IPS DF 6.9 (cell line): ENCODE data around the gene TEN1.

Source experiments
- DNase-seq: peaks from one replicate; pipeline ENCODE4 v3.0.0-alpha.2; 2013; ENCODE audit warnings: low read depth, low spot score
- H3K27ac ChIP-seq: one replicate; pipeline ENCODE4 v1.5.1; 2013; ENCODE audit warnings: low read length, control low read depth
- H3K27me3 ChIP-seq: 2 replicates; pipeline ENCODE4 v1.6.1; 2013; ENCODE audit warnings: mild to moderate bottlenecking, low read length; ENCODE audit not compliant: control insufficient read depth, insufficient read depth
- H3K36me3 ChIP-seq: 2 replicates; pipeline ENCODE4 v1.6.1; 2013; ENCODE audit warnings: low read length; ENCODE audit not compliant: control insufficient read depth, insufficient read depth
- H3K4me1 ChIP-seq: 2 replicates; pipeline ENCODE4 v1.6.1; 2013; ENCODE audit warnings: low read length; ENCODE audit not compliant: control insufficient read depth, insufficient read depth
- H3K4me3 ChIP-seq: 2 replicates; pipeline ENCODE4 v1.5.1; 2013; ENCODE audit warnings: mild to moderate bottlenecking, low read length
- H3K9me3 ChIP-seq: 2 replicates; pipeline ENCODE4 v1.6.1; 2013; ENCODE audit warnings: low read length, inconsistent platforms; ENCODE audit not compliant: control insufficient read depth, insufficient read depth
- WGBS: extraction: QIAGEN DNeasy Blood & Tissue Kit; methylation state at CpG from one replicate; pipeline ENCODE4 v1.1.7; 2013; ENCODE audit warnings: mixed read lengths, missing lambda C conversion rate; ENCODE audit not compliant: insufficient read length, insufficient coverage; 5-methylcytosine and 5-hydroxymethylcytosine counted together

Gene TEN1

DNA sequence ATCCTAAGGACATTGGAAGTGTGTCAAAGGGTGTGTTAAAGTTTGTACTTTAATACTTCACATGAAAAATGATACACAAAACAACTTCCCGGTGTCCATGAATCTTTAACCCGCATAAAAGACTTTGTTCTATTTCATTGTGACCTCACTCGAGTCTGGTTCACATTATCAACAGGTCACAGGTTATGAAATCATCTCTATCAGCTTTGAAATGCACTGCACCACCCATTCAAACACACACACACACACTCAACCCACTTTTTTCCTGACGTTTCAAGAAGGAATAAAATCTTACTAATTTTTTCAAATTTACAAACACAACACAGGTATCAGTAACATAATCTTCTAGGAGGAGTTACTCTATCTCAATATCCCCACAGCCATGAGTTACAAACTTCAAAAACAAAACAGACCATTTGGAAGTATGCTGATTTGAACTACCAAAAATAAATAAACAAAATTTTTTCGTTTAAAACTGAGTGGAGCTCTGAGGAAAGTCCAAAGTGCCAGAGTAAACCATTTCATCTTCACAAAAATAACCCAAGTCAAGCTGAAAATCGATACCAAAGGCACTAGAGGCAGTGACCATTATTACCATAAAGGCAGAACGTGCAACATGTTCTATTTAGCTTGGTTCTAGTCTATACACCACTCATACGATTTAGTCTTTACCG, 2.7 kb upstream of the TEN1 start:
- H3K4me3 ChIP-seq, result no peak overlapping the region
- no peak overlapping the region for H3K27ac ChIP-seq
- no peaks in the 10 kb centered on the region for H3K27me3 ChIP-seq
- no peak for DNase-seq
- H3K4me1 ChIP-seq, result no peaks in the 10 kb centered on the region
- no peaks in the 10 kb centered on the region for H3K36me3 ChIP-seq
- 100% methylated on average over 1 of the region's 9 CpGs for WGBS
- no peaks in the 10 kb centered on the region for H3K9me3 ChIP-seq

- no peak for DNase-seq
- H3K9me3 ChIP-seq, result no peaks in the 10 kb centered on the region
- no peaks in the 10 kb centered on the region for H3K36me3 ChIP-seq
- peak overlapping the region; percentile 58; the same call in 1 of the 2 replicates for H3K4me3 ChIP-seq
- peak overlapping the region; percentile 52 for H3K27ac ChIP-seq
- H3K27me3 ChIP-seq, result no peaks in the 10 kb centered on the region
- WGBS, result no CpG with 5 or more reads among the region's 19 CpGs
- peaks cover 6% of the 10 kb centered on the region for H3K4me1 ChIP-seq
Measured at GRCh38 chr17:75979705-75980187, 706 bp downstream of the TEN1 start.

GRCh38 chr17:75980188-75981018, 1.4 kb downstream of the TEN1 start:
- H3K27ac ChIP-seq, result peak overlapping the region; percentile 52
- no peaks in the 10 kb centered on the region for H3K36me3 ChIP-seq
- peaks cover 6% of the 10 kb centered on the region for H3K4me1 ChIP-seq
- peak overlapping the region; percentile 58; the same call in 1 of the 2 replicates for H3K4me3 ChIP-seq
- no peak for DNase-seq
- WGBS, result no CpG with 5 or more reads among the region's 18 CpGs
- no peaks in the 10 kb centered on the region for H3K9me3 ChIP-seq
- no peaks in the 10 kb centered on the region; the same call in 1 of the 2 replicates for H3K27me3 ChIP-seq

GRCh38 chr17:75981019-75981615, 2.1 kb downstream of the TEN1 start:
- H3K4me3 ChIP-seq, result no peak overlapping the region

GRCh38 chr17:75983501-75984181, 4.6 kb downstream of the TEN1 start:
- H3K27ac ChIP-seq, result no peak overlapping the region
- no CpG with 5 or more reads among the region's 6 CpGs for WGBS
- no peaks in the 10 kb centered on the region; the same call in 1 of the 2 replicates for H3K27me3 ChIP-seq
- no peaks in the 10 kb centered on the region for H3K36me3 ChIP-seq
- no peaks in the 10 kb centered on the region for H3K9me3 ChIP-seq
- H3K4me3 ChIP-seq, result no peak overlapping the region
- no peak for DNase-seq
- peaks cover 6% of the 10 kb centered on the region for H3K4me1 ChIP-seq

More at GRCh38 chr17:75981019-75981615, 2.1 kb downstream of the TEN1 start:
- peaks cover 6% of the 10 kb centered on the region for H3K4me1 ChIP-seq
- no peaks in the 10 kb centered on the region; the same call in 1 of the 2 replicates for H3K27me3 ChIP-seq
- no peaks in the 10 kb centered on the region for H3K9me3 ChIP-seq
- no CpG with 5 or more reads among the region's 7 CpGs for WGBS
- no peaks in the 10 kb centered on the region for H3K36me3 ChIP-seq
- no peak for DNase-seq
- no peak overlapping the region for H3K27ac ChIP-seq

GRCh38 chr17:75985986-75986385, 6.9 kb downstream of the TEN1 start:
- H3K9me3 ChIP-seq, result no peaks in the 10 kb centered on the region
- H3K27me3 ChIP-seq, result no peaks in the 10 kb centered on the region; the same call in 1 of the 2 replicates
- H3K36me3 ChIP-seq, result no peaks in the 10 kb centered on the region
- peaks cover 6% of the 10 kb centered on the region for H3K4me1 ChIP-seq
- WGBS, result no CpG with 5 or more reads among the region's 4 CpGs
- no peak for DNase-seq
- H3K27ac ChIP-seq, result no peak overlapping the region
- H3K4me3 ChIP-seq, result no peak overlapping the region

GRCh38 chr17:75987041-75987440, 8.0 kb downstream of the TEN1 start:
- whole genome bisulfite sequencing, result no CpG with 5 or more reads among the region's 4 CpGs
- Histone ChIP-seq H3K27ac (no peak overlapping the region), H3K9me3 (no peaks in the 10 kb centered on the region), H3K4me3 (no peak overlapping the region), H3K27me3 (no peaks in the 10 kb centered on the region; the same call in 1 of the 2 replicates), H3K36me3 (peaks cover 5% of the 10 kb centered on the region; the same call in 1 of the 2 replicates), H3K4me1 (peaks cover 6% of the 10 kb centered on the region)
- no peak for DNase-seq

- Histone ChIP-seq H3K27me3 (no peaks in the 10 kb centered on the region), H3K4me3 (no peak overlapping the region), H3K4me1 (no peaks in the 10 kb centered on the region), H3K9me3 (no peaks in the 10 kb centered on the region), H3K27ac (no peak overlapping the region), H3K36me3 (peaks cover 5% of the 10 kb centered on the region; the same call in 1 of the 2 replicates)
- no CpG with 5 or more reads among the region's 9 CpGs for WGBS
- no peak for DNase-seq
Measured at GRCh38 chr17:75991396-75991795, 12.4 kb downstream of the TEN1 start.

GRCh38 chr17:75994802-75995370, 15.8 kb downstream of the TEN1 start:
- no CpG with 5 or more reads among the region's 5 CpGs for WGBS
- DNase-seq, result no peak
- Histone ChIP-seq H3K9me3 (no peaks in the 10 kb centered on the region), H3K4me1 (0 out of 2 replicates have a peak, but pooled peaks cover 2% of the 10 kb centered on the region), H3K27me3 (no peaks in the 10 kb centered on the region), H3K36me3 (peaks cover 5% of the 10 kb centered on the region; the same call in 1 of the 2 replicates), H3K27ac (no peak overlapping the region), H3K4me3 (no peak overlapping the region)
